Measurements from ENCODE around the gene TMEM128. TPM values are rescaled to one million over a fixed set of nuclear protein-coding genes. Genes with fewer than 3 reads are reported as not detected.

Gene TMEM128, protein sequence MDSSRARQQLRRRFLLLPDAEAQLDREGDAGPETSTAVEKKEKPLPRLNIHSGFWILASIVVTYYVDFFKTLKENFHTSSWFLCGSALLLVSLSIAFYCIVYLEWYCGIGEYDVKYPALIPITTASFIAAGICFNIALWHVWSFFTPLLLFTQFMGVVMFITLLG
- total RNA-seq (2022): 26.8 and 31.5 TPM in 2 replicates
- Bru-seq, nascent RNA: percentile 87 among the genes with signal in this experiment
- percentile 89 among the genes with signal in this experiment for BruChase-seq, experiment 1, labeled RNA remaining after a 6-hour chase
- percentile 85 among the genes with signal in this experiment for BruChase-seq, experiment 2, labeled RNA remaining after a 2-hour chase
- long read RNA-seq, transcript TMEM128-202 (5 exons, 1,221 nt): major isoform, 60 of 80 reads
- long read RNA-seq, partial matches to known transcripts: 1 of 80 reads
- long read RNA-seq, other reads (novel, unspliced or antisense): 17 of 80 reads

DNA sequence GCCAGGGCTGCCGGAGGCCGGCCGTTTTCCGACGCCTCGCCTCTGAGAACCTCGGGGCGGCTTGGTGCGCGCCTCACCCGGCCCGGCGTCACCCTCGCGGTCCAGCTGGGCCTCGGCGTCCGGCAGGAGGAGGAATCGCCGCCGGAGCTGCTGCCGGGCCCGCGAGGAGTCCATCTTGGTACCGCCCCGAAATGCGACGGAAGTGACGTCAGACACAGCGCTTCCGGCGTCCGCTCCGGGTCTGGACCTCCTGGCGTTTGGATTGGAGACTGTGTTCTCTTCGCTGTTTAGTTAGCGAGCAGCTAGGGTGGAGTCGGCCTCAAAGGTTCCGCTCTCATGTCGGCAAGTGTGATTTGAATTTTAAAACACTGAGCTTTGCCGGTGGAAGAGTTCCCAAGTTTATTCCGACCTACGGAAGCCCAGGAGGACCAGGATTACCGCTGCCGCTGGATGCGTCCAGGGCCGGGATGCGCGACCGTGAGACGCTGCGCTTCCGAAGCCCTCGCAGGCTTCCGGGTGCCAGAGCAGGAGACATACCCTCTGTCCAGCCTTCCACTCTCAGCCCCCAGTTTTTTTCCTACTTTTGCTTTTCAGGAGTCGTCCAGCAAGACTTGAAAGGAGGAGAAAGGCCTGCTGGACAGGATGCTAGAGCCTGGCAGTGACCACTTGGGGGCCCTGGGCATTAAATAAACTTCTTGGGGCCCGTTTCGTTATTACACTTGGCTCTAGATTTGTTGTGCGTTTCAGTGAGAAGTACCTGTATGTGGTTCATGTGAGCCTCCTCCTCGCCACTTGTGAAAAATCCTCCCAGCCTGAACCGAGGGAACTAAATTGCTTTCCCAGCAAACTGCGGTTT, at the start of gene TMEM128:
TSS of gene TMEM128 (minus strand) at position 195 of the 856 bp plus-strand sequence. CDS start at position 174, 21 bp downstream.
- TF ChIP-seq, protein P1, sequence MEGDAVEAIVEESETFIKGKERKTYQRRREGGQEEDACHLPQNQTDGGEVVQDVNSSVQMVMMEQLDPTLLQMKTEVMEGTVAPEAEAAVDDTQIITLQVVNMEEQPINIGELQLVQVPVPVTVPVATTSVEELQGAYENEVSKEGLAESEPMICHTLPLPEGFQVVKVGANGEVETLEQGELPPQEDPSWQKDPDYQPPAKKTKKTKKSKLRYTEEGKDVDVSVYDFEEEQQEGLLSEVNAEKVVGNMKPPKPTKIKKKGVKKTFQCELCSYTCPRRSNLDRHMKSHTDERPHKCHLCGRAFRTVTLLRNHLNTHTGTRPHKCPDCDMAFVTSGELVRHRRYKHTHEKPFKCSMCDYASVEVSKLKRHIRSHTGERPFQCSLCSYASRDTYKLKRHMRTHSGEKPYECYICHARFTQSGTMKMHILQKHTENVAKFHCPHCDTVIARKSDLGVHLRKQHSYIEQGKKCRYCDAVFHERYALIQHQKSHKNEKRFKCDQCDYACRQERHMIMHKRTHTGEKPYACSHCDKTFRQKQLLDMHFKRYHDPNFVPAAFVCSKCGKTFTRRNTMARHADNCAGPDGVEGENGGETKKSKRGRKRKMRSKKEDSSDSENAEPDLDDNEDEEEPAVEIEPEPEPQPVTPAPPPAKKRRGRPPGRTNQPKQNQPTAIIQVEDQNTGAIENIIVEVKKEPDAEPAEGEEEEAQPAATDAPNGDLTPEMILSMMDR (IDR thresholded peaks at IDR 0.05; ENCODE audit: unreplicated experiment): no peak
- H3K4me1 Mint-ChIP-seq (ENCODE audit: insufficient read depth, unreplicated experiment): peaks cover 25% of the 10 kb centered on the region
- peak; percentile 91 for DNase-seq (ENCODE audit: unreplicated experiment)
- no peaks in the 10 kb centered on the region for H3K27me3 Mint-ChIP-seq (ENCODE audit: insufficient read depth, unreplicated experiment)
- intact Hi-C loops (cut with micrococcal nuclease): no loop called here
- POLR2A ChIA-PET: interaction anchor here (0.6 to 3.3 kb wide), 20 partner anchors 10 to 294 kb away, joined by 3 to 33 read pairs (median 4); partner anchors contain the start of genes LYAR, STX18 and ZBTB49
- no peaks in the 10 kb centered on the region for H3K9me3 Mint-ChIP-seq (ENCODE audit: unreplicated experiment)
- TSS peak; percentile 94 for BruUV-seq (replicated peaks)
- H3K4me3 Mint-ChIP-seq (ENCODE audit: unreplicated experiment): peak within 1 kb of the TSS; percentile 94
- H3K27ac Mint-ChIP-seq (ENCODE audit: low read depth, unreplicated experiment): peak within 1 kb of the TSS; percentile 98
- CTCF ChIA-PET: interaction anchor here (0.6 to 1.4 kb wide), 5 partner anchors 18 to 669 kb away, joined by 3 to 6 read pairs (median 3); no protein-coding TSS in a partner anchor
- H3K36me3 Mint-ChIP-seq (ENCODE audit: insufficient read depth, unreplicated experiment): peaks cover 30% of the 10 kb centered on the region

DNA sequence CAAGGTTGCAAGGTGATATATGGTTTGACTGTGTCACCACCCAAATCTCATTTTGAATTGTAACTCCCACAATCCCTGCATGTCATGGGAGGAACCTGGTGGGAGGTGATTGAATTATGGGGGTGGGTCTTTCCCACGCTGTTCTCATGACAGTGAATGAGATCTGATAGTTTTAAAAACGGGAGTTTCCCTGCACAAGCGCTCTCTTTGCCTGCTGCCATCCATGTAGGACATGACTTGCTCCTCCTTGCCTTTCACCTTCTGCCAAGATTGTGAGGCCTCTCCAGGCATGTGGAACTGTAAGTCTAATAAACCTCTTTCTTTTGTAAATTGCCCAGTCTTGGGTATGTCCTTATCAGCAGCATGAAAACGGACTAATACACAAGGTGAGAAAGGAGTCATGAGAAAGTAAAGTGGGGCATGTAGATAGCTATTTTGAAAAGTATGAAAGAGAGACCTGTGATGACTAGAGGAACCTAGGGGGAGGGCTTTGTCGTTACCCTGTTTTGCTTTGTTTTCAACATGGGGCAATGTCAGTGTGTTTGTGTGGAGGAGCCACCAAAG, 48.3 kb upstream of the TMEM128 start:
- ChIA-PET POLR2A (no interaction called here), CTCF (interaction anchor here (0.8 kb wide), 1 partner anchor 67 kb away, joined by 4 read pairs; no protein-coding TSS in a partner anchor)
- Mint-ChIP-seq H3K27me3 (ENCODE audit: insufficient read depth, unreplicated experiment) (no peaks in the 10 kb centered on the region), H3K9me3 (ENCODE audit: unreplicated experiment) (no peaks in the 10 kb centered on the region), H3K36me3 (ENCODE audit: insufficient read depth, unreplicated experiment) (peaks cover 10% of the 10 kb centered on the region), H3K27ac (ENCODE audit: low read depth, unreplicated experiment) (no peak overlapping the region), H3K4me1 (ENCODE audit: insufficient read depth, unreplicated experiment) (peaks cover 11% of the 10 kb centered on the region), H3K4me3 (ENCODE audit: unreplicated experiment) (no peak overlapping the region)
- BruUV-seq (replicated peaks): no TSS peak
- no peak for DNase-seq (ENCODE audit: unreplicated experiment)
- TF ChIP-seq, protein P1 (IDR thresholded peaks at IDR 0.05; ENCODE audit: unreplicated experiment): no peak
- intact Hi-C loops (cut with micrococcal nuclease): no loop called here

DNA sequence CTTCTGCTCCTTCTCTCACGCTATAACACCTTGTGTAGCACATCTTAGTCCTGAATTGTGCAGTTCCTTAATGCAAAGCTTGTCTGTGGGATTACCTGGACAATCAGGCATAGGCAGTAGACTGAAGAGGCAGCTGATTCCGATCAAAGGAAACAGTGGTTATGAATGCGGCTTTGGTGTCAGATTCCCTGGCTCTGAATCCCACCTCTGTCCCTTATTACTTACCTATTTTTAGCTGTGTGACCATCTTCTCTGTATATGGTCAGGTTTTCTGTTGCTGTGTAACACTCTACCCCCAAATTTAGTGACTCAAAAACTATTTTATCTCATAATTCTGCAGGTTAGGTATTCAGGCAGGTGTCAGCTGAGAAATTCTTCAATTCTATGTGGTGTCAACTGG, 45.3 kb upstream of the TMEM128 start:
- no TSS peak for BruUV-seq (replicated peaks)
- Mint-ChIP-seq H3K4me3 (ENCODE audit: unreplicated experiment) (no peak overlapping the region), H3K9me3 (ENCODE audit: unreplicated experiment) (no peaks in the 10 kb centered on the region), H3K27ac (ENCODE audit: low read depth, unreplicated experiment) (no peak overlapping the region), H3K4me1 (ENCODE audit: insufficient read depth, unreplicated experiment) (peaks cover 28% of the 10 kb centered on the region), H3K36me3 (ENCODE audit: insufficient read depth, unreplicated experiment) (peaks cover 5% of the 10 kb centered on the region), H3K27me3 (ENCODE audit: insufficient read depth, unreplicated experiment) (no peaks in the 10 kb centered on the region)
- no peak for DNase-seq (ENCODE audit: unreplicated experiment)
- intact Hi-C loops (cut with micrococcal nuclease): no loop called here
- POLR2A ChIA-PET: interaction anchor here (0.6 to 0.8 kb wide), 2 partner anchors 94 to 310 kb away, joined by 3 to 5 read pairs; partner anchors contain the start of gene NSG1
- TF ChIP-seq, protein P1 (IDR thresholded peaks at IDR 0.05; ENCODE audit: unreplicated experiment): no peak
- CTCF ChIA-PET: interaction anchor here (0.8 to 1.4 kb wide), 3 partner anchors 10 to 42 kb away, joined by 3 read pairs; no protein-coding TSS in a partner anchor

Measured in MCF 10A (cell line).